SK-N-SH treated with all-trans-retinoic acid at 6 μM for 48 hours (cell line): ENCODE results near the gene PLEKHF1.

Source experiments
- ATAC-seq: fragments of 200-7000 bp; cut with Tn5 transposase; 3 replicates; pipeline ENCODE4 v1.9.1; 2020; ENCODE audit warnings: mild to moderate bottlenecking, moderate library complexity
- ARNTL ChIP-seq: fragments of 450-650 bp; formaldehyde crosslinking; IDR thresholded peaks from 2 replicates; pipeline ENCODE4 v1.5.0; 2020; ENCODE audit warnings: low read depth, mild to moderate bottlenecking, moderate library complexity, borderline replicate concordance
- BACH2 ChIP-seq: fragments of 250-450 bp; sonication (Bioruptor Pico); IDR thresholded peaks from 2 replicates; pipeline ENCODE4 v1.9.0; 2021; ENCODE audit warnings: mild to moderate bottlenecking, borderline replicate concordance
- CREB5 ChIP-seq: fragments of 250-450 bp; sonication (Bioruptor Pico); IDR thresholded peaks from 2 replicates; pipeline ENCODE4 v1.5.1; 2020; ENCODE audit warnings: low read depth, mild to moderate bottlenecking, moderate library complexity
- CSDC2 ChIP-seq: fragments of 250-450 bp; sonication (Bioruptor Pico); IDR thresholded peaks from 2 replicates; pipeline ENCODE4 v1.5.0; 2020; ENCODE audit warnings: mild to moderate bottlenecking, moderate library complexity
- CSRNP3 ChIP-seq: fragments of 250-450 bp; sonication (Bioruptor Pico); IDR thresholded peaks from 2 replicates; pipeline ENCODE4 v1.5.1; 2021; ENCODE audit warnings: mild to moderate bottlenecking, moderate library complexity
- ESRRG ChIP-seq: fragments of 250-450 bp; sonication (Bioruptor Pico); IDR thresholded peaks from 2 replicates; pipeline ENCODE4 v1.6.1; 2021; ENCODE audit warnings: mild to moderate bottlenecking
- GLIS3 ChIP-seq: fragments of 250-450 bp; sonication (Bioruptor Pico); IDR thresholded peaks from 2 replicates; pipeline ENCODE4 v1.5.0; 2020; ENCODE audit warnings: mild to moderate bottlenecking, moderate library complexity
- ISL1 ChIP-seq: fragments of 250-450 bp; sonication (Bioruptor Pico); IDR thresholded peaks from 2 replicates; pipeline ENCODE4 v2.1.2; 2022; ENCODE audit warnings: mild to moderate bottlenecking, moderate library complexity
- OSR1 ChIP-seq: fragments of 250-450 bp; sonication (Bioruptor Pico); IDR thresholded peaks from 2 replicates; pipeline ENCODE4 v1.8.0; 2022; ENCODE audit warnings: moderate library complexity, mild to moderate bottlenecking, inconsistent platforms
- PATZ1 ChIP-seq: fragments of 250-450 bp; sonication (Bioruptor Pico); IDR thresholded peaks from 2 replicates; pipeline ENCODE4 v1.8.0; 2020; ENCODE audit warnings: mild to moderate bottlenecking, moderate library complexity, borderline replicate concordance
- POU6F1 ChIP-seq: fragments of 250-450 bp; sonication (Bioruptor Pico); IDR thresholded peaks from 2 replicates; pipeline ENCODE4 v1.8.0; 2021; ENCODE audit warnings: low read depth, mild to moderate bottlenecking, moderate library complexity, borderline replicate concordance
- PPARA ChIP-seq: fragments of 250-450 bp; sonication (Bioruptor Pico); IDR thresholded peaks from 2 replicates; pipeline ENCODE4 v1.5.0; 2020; ENCODE audit warnings: mild to moderate bottlenecking, borderline replicate concordance
- RARB ChIP-seq: fragments of 250-450 bp; sonication (Bioruptor Pico); IDR thresholded peaks from 2 replicates; pipeline ENCODE4 v1.8.0; 2021; ENCODE audit warnings: mild to moderate bottlenecking, moderate library complexity
- TCF4 ChIP-seq: fragments of 250-450 bp; sonication (Bioruptor Pico); IDR thresholded peaks from 2 replicates; pipeline ENCODE4 v1.8.0; 2021; ENCODE audit warnings: mild to moderate bottlenecking, moderate library complexity, borderline replicate concordance
- TOX ChIP-seq: fragments of 250-450 bp; sonication (Bioruptor Pico); IDR thresholded peaks from 2 replicates; pipeline ENCODE4 v1.8.0; 2021; ENCODE audit warnings: mild to moderate bottlenecking, moderate library complexity, borderline replicate concordance
- TSHZ2 ChIP-seq: fragments of 250-450 bp; sonication (Bioruptor Pico); IDR thresholded peaks from 2 replicates; pipeline ENCODE4 v1.5.0; 2020; ENCODE audit warnings: mild to moderate bottlenecking, moderate library complexity
- ZC3H10 ChIP-seq: fragments of 250-450 bp; sonication (Bioruptor Pico); IDR thresholded peaks from 2 replicates; pipeline ENCODE4 v1.5.1; 2021; ENCODE audit warnings: mild to moderate bottlenecking, moderate library complexity
- ZFP3 ChIP-seq: fragments of 250-450 bp; sonication (Bioruptor Pico); IDR thresholded peaks from 2 replicates; pipeline ENCODE4 v1.5.0; 2020; ENCODE audit warnings: mild to moderate bottlenecking, moderate library complexity
- ZFP30 ChIP-seq: fragments of 450-650 bp; formaldehyde crosslinking; IDR thresholded peaks from 2 replicates; pipeline ENCODE4 v1.5.0; 2022; ENCODE audit warnings: mild to moderate bottlenecking, moderate library complexity
- ZNF565 ChIP-seq: fragments of 450-650 bp; formaldehyde crosslinking; conservative IDR thresholded peaks from 2 replicates; pipeline ENCODE4 v1.5.0; 2020; ENCODE audit warnings: low read depth, mild to moderate bottlenecking, moderate library complexity
- ZNF70 ChIP-seq: fragments of 450-650 bp; formaldehyde crosslinking; IDR thresholded peaks from 2 replicates; pipeline ENCODE4 v1.5.0; 2020; ENCODE audit warnings: mild to moderate bottlenecking, moderate library complexity
- ZNF8 ChIP-seq: fragments of 450-650 bp; formaldehyde crosslinking; IDR thresholded peaks from 2 replicates; pipeline ENCODE4 v1.5.0; 2020; ENCODE audit warnings: mild to moderate bottlenecking, moderate library complexity

PLEKHF1 gene

GRCh38 chr19:29686285-29686805, 21.1 kb downstream of the PLEKHF1 start:
- no peak for ATAC-seq
- TF ChIP-seq ESRRG (CRISPR knock-in tag), result no peak
- no peak for TF ChIP-seq CREB5
- no peak for TF ChIP-seq RARB (CRISPR knock-in tag)
- no peak for TF ChIP-seq PPARA
- TF ChIP-seq TOX (CRISPR knock-in tag), result no peak
- no peak for TF ChIP-seq OSR1 (CRISPR knock-in tag)
- TF ChIP-seq BACH2 (CRISPR knock-in tag), result no peak
- no peak for TF ChIP-seq ZFP3 (CRISPR knock-in tag)
- TF ChIP-seq ZNF8, result no peak
- TF ChIP-seq ZNF565, result no peak
- no peak for TF ChIP-seq PATZ1 (CRISPR knock-in tag)
- no peak for TF ChIP-seq POU6F1 (CRISPR knock-in tag)

GRCh38 chr19:29687244-29687896, 22.1 kb downstream of the PLEKHF1 start:
- TF ChIP-seq ZNF70 (CRISPR knock-in tag) (no peak), POU6F1 (CRISPR knock-in tag) (no peak), CSDC2 (CRISPR knock-in tag) (no peak), RARB (CRISPR knock-in tag) (no peak), ZNF8 (no peak), TOX (CRISPR knock-in tag) (no peak), PPARA (no peak), ZC3H10 (CRISPR knock-in tag) (no peak), BACH2 (CRISPR knock-in tag) (no peak), ZFP30 (CRISPR knock-in tag) (no peak), ARNTL (CRISPR knock-in tag) (no peak), TCF4 (no peak), TSHZ2 (no peak), CSRNP3 (CRISPR knock-in tag) (no peak), PATZ1 (CRISPR knock-in tag) (no peak), GLIS3 (CRISPR knock-in tag) (no peak), OSR1 (CRISPR knock-in tag) (no peak), ISL1 (CRISPR knock-in tag) (no peak)
- TF ChIP-seq, all 23 proteins: peak for 0
- peak; percentile 74 for ATAC-seq
